ENCODE data around the gene FBXO48.

FBXO48 gene

DNA sequence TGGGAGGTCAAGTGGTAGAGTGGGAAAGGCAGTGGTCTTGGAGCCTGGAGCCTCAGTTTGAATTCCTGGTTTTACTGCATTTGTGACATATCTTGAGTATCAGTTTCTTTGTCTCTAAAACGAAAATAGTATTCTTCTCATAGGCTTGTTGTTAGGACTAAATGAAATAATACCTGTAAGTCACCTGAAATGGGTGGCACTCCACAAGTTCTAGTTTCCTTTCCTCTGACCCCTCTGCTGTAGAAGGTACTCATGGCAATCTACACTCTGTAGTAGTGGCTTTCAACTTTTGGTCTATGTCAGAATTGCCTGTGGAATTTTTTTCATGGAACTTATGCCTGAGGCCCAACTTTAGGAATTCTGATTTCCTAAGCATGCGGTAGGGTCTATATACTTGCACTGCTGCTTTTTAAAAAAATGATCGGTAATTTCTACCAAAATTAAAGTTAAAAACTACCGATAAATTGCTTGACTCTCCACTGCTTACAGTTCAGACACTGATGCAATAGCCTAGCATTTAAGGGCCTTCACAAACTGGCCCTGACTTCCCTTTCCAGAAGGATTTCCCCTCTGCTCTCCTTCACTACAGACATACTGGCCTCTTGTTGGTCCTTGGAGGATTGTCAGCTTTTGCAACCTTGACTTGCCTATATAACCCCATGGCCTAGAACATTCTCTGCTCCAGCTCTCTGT lies 54.8 kb downstream of the FBXO48 start:
- DNase-seq (ENCODE audit: low spot score) = no peak

DNA sequence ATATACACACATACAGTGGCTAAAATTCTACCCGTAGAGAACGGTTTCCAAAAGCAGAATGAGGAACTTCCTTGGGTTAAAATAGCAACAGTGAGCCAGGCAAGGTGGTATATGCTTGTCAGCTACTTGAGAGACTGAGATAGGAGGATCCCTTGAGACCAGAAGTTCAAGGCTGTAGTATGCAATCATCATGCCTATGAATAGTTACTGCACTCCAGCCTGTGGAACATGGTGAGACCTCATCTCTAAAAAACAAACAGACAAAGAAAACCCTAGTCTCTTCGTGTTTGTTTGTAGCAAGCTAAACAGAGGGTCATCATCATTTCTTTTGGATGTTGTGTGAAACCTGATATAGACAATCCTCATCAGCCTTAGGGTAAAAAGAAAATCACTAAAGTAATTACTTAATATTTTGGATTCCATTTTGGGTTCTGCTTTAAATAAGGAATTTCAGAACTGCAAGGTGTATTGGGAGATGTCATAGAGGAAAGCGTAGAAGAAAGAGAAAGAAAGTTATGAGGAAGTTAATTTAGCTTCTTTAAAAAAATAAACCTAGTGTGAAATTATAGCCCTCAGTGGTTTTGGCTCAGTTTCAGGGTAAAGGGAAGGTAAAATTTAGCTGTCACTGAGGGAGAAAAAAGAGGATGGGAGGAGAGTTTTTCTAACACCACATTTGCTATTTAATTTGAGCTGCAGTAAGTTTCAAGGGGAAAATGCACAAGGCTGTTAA lies 55.5 kb downstream of the FBXO48 start:
- DNase-seq (ENCODE audit: low spot score) = no peak
